ENCODE measurements around the gene GFER.

The GFER gene

GRCh38 chr16:1975432-1976215, 8.4 kb upstream of the GFER start:
- no peak for DNase-seq

GRCh38 chr16:1976216-1976520, 7.8 kb upstream of the GFER start:
- DNase-seq: no peak

DNA sequence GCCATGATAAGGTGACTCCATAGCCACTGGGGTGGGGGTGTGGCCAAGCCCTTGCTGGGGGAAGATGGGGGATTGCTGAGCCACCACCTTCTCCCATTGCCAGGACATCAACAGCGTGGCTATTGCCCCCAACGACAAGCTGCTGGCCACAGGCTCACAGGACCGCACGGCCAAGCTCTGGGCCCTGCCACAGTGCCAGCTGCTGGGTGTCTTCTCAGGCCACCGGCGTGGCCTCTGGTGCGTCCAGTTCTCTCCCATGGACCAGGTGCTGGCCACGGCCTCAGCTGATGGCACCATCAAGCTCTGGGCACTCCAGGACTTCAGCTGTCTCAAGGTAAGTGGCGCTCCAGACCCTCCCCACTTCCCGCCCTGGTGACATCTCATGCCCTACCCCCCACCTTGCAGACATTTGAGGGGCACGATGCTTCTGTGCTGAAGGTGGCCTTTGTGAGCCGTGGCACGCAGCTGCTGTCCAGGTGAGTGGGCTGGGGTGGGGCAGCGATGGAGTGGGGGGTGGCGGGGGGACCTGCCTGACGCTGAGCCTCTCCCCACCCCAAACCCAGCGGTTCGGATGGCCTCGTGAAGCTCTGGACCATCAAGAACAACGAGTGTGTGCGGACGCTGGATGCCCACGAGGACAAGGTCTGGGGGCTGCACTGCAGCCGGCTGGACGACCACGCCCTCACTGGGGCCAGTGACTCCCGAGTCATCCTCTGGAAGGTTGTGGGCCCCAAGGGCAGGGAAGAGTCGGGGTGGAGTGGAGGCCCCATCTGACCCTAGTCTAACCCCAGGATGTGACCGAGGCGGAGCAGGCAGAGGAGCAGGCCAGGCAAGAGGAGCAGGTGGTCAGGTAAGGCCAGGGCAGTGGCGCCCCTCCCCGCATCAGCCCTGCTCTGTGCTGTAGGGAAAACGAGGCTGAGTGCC, 6.8 kb upstream of the GFER start:
- DNase-seq: no peak

DNA sequence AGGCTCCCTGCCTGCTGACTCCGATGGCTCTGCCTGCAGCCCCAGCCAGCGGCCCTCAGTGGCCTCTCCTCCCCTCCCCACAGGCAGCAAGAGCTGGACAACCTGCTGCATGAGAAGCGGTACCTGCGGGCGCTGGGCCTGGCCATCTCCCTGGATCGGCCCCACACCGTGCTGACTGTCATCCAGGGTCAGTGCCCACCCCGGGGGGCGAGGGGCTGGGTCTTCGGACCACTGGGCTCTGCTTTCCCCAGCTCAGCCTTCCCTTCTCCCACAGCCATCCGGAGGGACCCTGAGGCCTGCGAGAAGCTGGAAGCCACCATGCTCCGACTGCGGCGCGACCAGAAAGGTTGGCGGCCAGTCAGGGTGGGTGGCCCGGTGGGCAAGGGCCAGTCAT, 6.1 kb upstream of the GFER start:
- no peak for DNase-seq

DNA sequence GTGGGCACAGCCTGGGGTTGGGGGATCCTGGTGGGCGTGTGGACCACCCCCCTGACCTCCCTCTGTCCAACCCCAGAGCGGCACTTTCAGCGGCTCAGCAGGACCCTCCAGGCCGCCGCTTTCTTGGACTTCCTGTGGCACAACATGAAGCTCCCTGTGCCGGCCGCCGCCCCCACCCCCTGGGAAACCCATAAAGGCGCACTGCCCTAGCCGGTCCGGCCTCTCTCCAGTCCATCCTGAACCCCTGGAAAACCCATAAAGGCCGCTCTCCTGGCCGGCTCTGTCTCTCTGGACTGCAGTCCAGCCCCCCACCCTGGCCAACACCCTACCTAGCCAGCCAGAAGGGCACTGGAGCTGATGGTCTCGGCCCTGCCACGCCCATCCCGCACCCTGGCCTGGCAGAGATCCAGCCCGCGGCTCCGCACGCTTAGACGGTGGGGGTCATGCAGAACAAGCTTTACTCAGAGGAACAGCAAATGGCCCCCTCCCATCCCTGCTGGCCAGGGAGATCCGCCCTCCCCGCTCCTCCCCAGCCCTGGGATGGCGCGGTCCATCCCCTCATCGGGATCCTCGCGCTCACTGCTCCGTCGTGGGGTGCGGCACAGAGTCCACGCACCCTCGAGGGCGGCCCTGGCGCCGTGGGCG, 5.4 kb upstream of the GFER start:
- DNase-seq: no peak

- DNase-seq: peak; percentile 38
Measured at GRCh38 chr16:1979271-1980029, 4.5 kb upstream of the GFER start.

GRCh38 chr16:1980030-1980769, 3.8 kb upstream of the GFER start:
- no peak for DNase-seq

DNA sequence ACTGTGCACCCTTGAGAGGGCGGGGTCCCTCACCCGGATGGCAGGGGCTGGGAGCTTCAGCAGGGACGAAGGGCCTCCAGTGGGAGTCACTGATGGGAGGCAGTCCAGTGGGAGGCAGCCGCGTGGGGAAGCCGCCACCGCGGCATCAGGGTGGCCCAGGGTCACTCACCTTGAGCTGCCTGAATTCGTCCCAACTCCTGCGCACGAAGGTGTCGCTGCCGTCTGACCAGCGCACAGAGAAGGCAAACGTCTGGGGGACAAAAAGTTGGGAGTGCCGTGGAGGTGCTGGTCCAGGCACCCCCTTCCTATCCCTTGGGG, 3.3 kb upstream of the GFER start:
- no peak for DNase-seq

GRCh38 chr16:1981398-1981836, 2.6 kb upstream of the GFER start, which contains the start of gene NOXO1:
TSS of gene NOXO1 (minus strand) at chr16:1981469. CDS start at chr16:1981179, 290 bp downstream.
- DNase-seq: no peak

DNA sequence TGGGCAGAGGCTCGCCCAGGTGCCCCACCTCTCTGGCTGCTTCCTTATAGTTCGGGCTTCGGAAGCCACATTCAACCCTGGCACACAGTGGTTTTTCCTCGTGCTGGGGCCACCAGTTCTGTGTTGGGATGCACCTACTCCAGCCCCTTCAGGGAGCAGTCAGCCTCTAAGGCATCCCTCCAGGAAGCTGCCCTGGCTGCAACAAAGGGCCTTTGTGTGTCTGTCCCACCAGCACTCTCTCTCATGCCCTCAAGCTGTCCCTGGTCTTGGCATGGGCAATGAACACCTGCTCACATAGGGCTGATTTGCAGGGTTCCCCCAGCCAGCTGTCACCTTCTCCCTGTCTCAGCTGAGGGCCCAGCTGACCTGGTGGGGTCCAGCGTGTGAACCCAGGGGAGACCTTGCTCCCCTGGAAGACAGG, 2.0 kb upstream of the GFER start:
- no peak for DNase-seq

GRCh38 chr16:1982991-1983543, 926 bp upstream of the GFER start:
- no peak for DNase-seq

GRCh38 chr16:1984347-1985225, 593 bp downstream of the GFER start:
- no peak for DNase-seq

DNA sequence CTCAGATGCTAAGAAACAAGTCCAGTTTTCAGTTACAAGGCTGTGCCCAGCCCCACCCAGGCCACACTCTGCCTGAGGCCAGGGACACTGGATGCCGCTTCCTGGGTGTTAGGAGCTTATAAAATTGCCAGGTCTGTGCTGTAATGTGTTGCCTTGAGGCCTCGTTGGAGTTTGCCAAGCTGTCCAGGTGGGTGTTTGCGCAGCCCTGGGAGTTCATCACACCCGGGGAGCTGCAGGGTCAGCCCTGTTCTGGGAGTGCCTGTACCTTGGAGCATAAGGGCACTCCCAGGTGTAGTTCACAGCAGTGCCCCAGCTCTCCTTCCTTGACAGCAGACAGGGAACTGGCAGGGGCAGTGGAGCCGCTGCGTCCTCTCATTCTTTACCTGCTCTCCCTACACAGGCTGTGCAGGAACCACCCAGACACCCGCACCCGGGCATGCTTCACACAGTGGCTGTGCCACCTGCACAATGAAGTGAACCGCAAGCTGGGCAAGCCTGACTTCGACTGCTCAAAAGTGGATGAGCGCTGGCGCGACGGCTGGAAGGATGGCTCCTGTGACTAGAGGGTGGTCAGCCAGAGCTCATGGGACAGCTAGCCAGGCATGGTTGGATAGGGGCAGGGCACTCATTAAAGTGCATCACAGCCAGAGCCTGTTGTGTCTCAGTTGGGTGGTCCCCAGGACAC, 1.6 kb downstream of the GFER start:
- no peak for DNase-seq

GRCh38 chr16:1987198-1987597, 3.2 kb downstream of the GFER start:
- no peak for DNase-seq

- DNase-seq: no peak
Measured at GRCh38 chr16:1989209-1990100, 5.5 kb downstream of the GFER start, which contains the start of gene SYNGR3. TSS of gene SYNGR3 (plus strand) at chr16:1989970. CDS start at chr16:1990103, 133 bp downstream.

GRCh38 chr16:1990101-1990350, 6.0 kb downstream of the GFER start:
- no peak for DNase-seq

- DNase-seq: no peak
Measured at GRCh38 chr16:1990351-1991134, 6.5 kb downstream of the GFER start.

GRCh38 chr16:1991135-1991551, 7.2 kb downstream of the GFER start:
- no peak for DNase-seq

DNA sequence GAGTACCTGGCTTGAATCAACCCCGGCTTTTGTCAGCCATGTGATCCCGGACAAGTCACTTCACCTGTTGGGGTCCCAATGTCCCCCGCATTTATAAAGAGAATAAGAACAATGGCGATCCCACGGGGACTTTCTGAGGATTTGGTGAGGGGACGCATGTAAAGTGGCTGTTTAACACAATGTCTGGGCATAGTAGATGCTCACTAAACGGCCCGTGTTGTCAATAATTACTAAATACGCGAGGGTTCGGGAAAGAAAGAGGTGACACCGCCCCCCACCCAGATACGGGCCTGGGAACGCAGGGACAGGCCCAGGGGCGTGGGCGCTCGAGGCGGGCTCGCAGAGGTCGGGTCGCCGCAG, 7.6 kb downstream of the GFER start:
- no peak for DNase-seq
